Gastroesophageal sphincter (tissue), 4 donors: ENCODE data around the gene DOCK4. TPM values are rescaled to one million over a fixed set of nuclear protein-coding genes. Genes with fewer than 3 reads are reported as not detected.

Experiments used
- ATAC-seq: fragments of 150-250 bp; one replicate; pipeline ENCODE4 v1.9.1; 2016; ENCODE audit warnings: mild to moderate bottlenecking, moderate library complexity
- H3K27ac ChIP-seq, 4 donors: fragments of 200-600 bp; sonication (generic) in 3 of 4; 1 replicate in 3 of 4; 2 replicates in 1 of 4; pipeline ENCODE4 v1.5.1; 2016 to 2019
- H3K27me3 ChIP-seq: fragments of 200-600 bp; sonication (generic); one replicate; pipeline ENCODE4 v1.5.1; 2019
- H3K36me3 ChIP-seq, 2 donors: fragments of 200-600 bp; sonication (generic); one replicate each; pipeline ENCODE4 v1.5.1; 2019; ENCODE audit warnings: control low read depth in 1 of 2
- H3K4me1 ChIP-seq, 3 donors: fragments of 200-600 bp; sonication (generic); 1 replicate in 2 of 3; 2 replicates in 1 of 3; pipeline ENCODE4 v1.5.1; 2016 to 2019; ENCODE audit warnings: control low read depth in 2 of 3
- H3K4me3 ChIP-seq, 2 donors: fragments of 200-600 bp; sonication (generic); one replicate each; pipeline ENCODE4 v1.5.1; 2019; ENCODE audit warnings: mild to moderate bottlenecking in 1 of 2, moderate library complexity in 1 of 2
- H3K9me3 ChIP-seq, 3 donors: fragments of 200-600 bp; sonication (generic); one replicate each; pipeline ENCODE4 v1.5.1; 2017 to 2019; ENCODE audit warnings: control low read depth in 2 of 3
- CTCF ChIP-seq, 4 experiments: fragments of 200-600 bp in 2 of 4; fragments of 450-650 bp in 2 of 4; sonication (generic) in 1 of 4; IDR thresholded peaks; one replicate each; pipeline ENCODE4 v1.5.1; 2017 to 2019; ENCODE audit warnings: antibody characterized with exemption in 4 of 4, mild to moderate bottlenecking in 2 of 4, moderate library complexity in 2 of 4
- EP300 ChIP-seq: sonication (generic); formaldehyde crosslinking; IDR thresholded peaks from one replicate; pipeline ENCODE4 v1.6.1; 2017; ENCODE audit warnings: antibody characterized with exemption, mild to moderate bottlenecking
- POLR2A ChIP-seq, 2 donors: fragments of 450-650 bp; IDR thresholded peaks; one replicate each; pipeline ENCODE4 v1.6.1; 2017; ENCODE audit warnings: antibody characterized with exemption in 2 of 2, mild to moderate bottlenecking in 2 of 2, moderate library complexity in 1 of 2
- POLR2AphosphoS5 ChIP-seq: sonication (generic); formaldehyde crosslinking; IDR thresholded peaks from one replicate; pipeline ENCODE4 v1.6.1; 2017; ENCODE audit warnings: antibody characterized with exemption
- WGBS, 2 donors: methylation state at CpG; one replicate each; pipeline ENCODE4 v1.1.5; 2018; ENCODE audit warnings: low coverage in 1 of 2; 5-methylcytosine and 5-hydroxymethylcytosine counted together
- total RNA-seq, 4 donors: library from RNA; depleted of rRNA; stranded (reverse); fragments of >200 nt; gene quantifications; one replicate each; pipeline ENCODE4 v1.1.0, GENCODE V29; 2016

Gene DOCK4
- total RNA-seq, 4 donors from 2014 or later, result 14.0 to 34.1 (median 24.2) TPM

- H3K4me1 ChIP-seq, result no peaks in the 10 kb centered on the region
- no peak overlapping the region for H3K27ac ChIP-seq
- 100% methylated on average over 1 of the region's 1 CpG for WGBS, 2 donors
- H3K9me3 ChIP-seq, result no peaks in the 10 kb centered on the region
- ATAC-seq, result no peak
- no peak overlapping the region for H3K4me3 ChIP-seq
- TF ChIP-seq POLR2A (IDR thresholded peaks at IDR 0.05) (no peak), EP300 (no peak), POLR2AphosphoS5 (no peak)
- H3K36me3 ChIP-seq, result no peaks in the 10 kb centered on the region
- H3K27me3 ChIP-seq, result no peaks in the 10 kb centered on the region
These were observed 167.8 kb downstream of the DOCK4 start for GRCh38 chr7:112038353-112038752.

- Histone ChIP-seq H3K9me3 (no peaks in the 10 kb centered on the region), H3K27me3 (no peaks in the 10 kb centered on the region), H3K36me3 (no peaks in the 10 kb centered on the region), H3K27ac (no peak overlapping the region), H3K4me1 (no peaks in the 10 kb centered on the region), H3K4me3 (no peak overlapping the region)
- ATAC-seq, result no peak
- no peak for TF ChIP-seq EP300
- no peak for TF ChIP-seq POLR2AphosphoS5
- TF ChIP-seq POLR2A (IDR thresholded peaks at IDR 0.05), result no peak
- no peak for TF ChIP-seq CTCF (IDR thresholded peaks at IDR 0.05)
- 73% methylated on average over 2 of the region's 2 CpGs; no CpG with 5 or more reads in 1 of the 2 donors for WGBS, 2 donors
These were observed 170.1 kb downstream of the DOCK4 start for GRCh38 chr7:112036071-112036470.

GRCh38 chr7:112031689-112032088 is 174.5 kb downstream of the DOCK4 start:
- H3K4me1 ChIP-seq, result no peaks in the 10 kb centered on the region

GRCh38 chr7:112025556-112025955 is 180.6 kb downstream of the DOCK4 start:
- 92 to 100% methylated on average over 2 of the region's 2 CpGs for WGBS, 2 donors
- TF ChIP-seq EP300, result no peak
- TF ChIP-seq POLR2A (IDR thresholded peaks at IDR 0.05), result no peak
- TF ChIP-seq CTCF (IDR thresholded peaks at IDR 0.05), result no peak
- no peak for TF ChIP-seq POLR2AphosphoS5
- no peaks in the 10 kb centered on the region for H3K36me3 ChIP-seq
- H3K4me1 ChIP-seq, result no peaks in the 10 kb centered on the region
- no peak overlapping the region for H3K27ac ChIP-seq
- H3K9me3 ChIP-seq, result no peaks in the 10 kb centered on the region
- ATAC-seq, result no peak
- no peaks in the 10 kb centered on the region for H3K27me3 ChIP-seq
- H3K4me3 ChIP-seq, result no peak overlapping the region

More at GRCh38 chr7:112031689-112032088, 174.5 kb downstream of the DOCK4 start:
- WGBS, 2 donors, result 71 to 83% methylated on average over 3 to 5 of the region's 5 CpGs
- Histone ChIP-seq H3K4me3 (no peak overlapping the region), H3K9me3 (no peaks in the 10 kb centered on the region), H3K27me3 (no peaks in the 10 kb centered on the region), H3K27ac (no peak overlapping the region), H3K36me3 (no peaks in the 10 kb centered on the region)
- TF ChIP-seq POLR2A (IDR thresholded peaks at IDR 0.05), result no peak
- no peak for TF ChIP-seq CTCF (IDR thresholded peaks at IDR 0.05)
- TF ChIP-seq EP300, result no peak
- no peak for TF ChIP-seq POLR2AphosphoS5
- ATAC-seq, result no peak

GRCh38 chr7:112023786-112024185 is 182.4 kb downstream of the DOCK4 start:
- no peaks in the 10 kb centered on the region for H3K36me3 ChIP-seq
- ATAC-seq, result no peak
- no peaks in the 10 kb centered on the region for H3K9me3 ChIP-seq
- no peaks in the 10 kb centered on the region for H3K27me3 ChIP-seq
- no peak overlapping the region for H3K4me3 ChIP-seq
- TF ChIP-seq POLR2A (IDR thresholded peaks at IDR 0.05) (no peak), CTCF (IDR thresholded peaks at IDR 0.05) (no peak), POLR2AphosphoS5 (no peak), EP300 (no peak)
- H3K4me1 ChIP-seq, result no peaks in the 10 kb centered on the region
- 77 to 89% methylated on average over 6 of the region's 6 CpGs for WGBS, 2 donors
- H3K27ac ChIP-seq, result no peak overlapping the region
